Neural cell (in vitro differentiated cells): Measurements from ENCODE around the gene SLAMF6. TPM values are rescaled to one million over a fixed set of nuclear protein-coding genes. Genes with fewer than 3 reads are reported as not detected.

Experiments used
- H2AFZ ChIP-seq: fragments of 200-600, 300-800 bp; sonication (generic), shearing (Covaris generic); 2 replicates; pipeline ENCODE4 v1.6.0; 2014; ENCODE audit warnings: low read depth, mild to moderate bottlenecking, antibody characterized with exemption, low read length, moderate library complexity
- H3F3A ChIP-seq: fragments of 200-600 bp; shearing (Covaris generic); 2 replicates; pipeline ENCODE4 v1.6.1; 2016; ENCODE audit warnings: mild to moderate bottlenecking, moderate library complexity, mixed read lengths, antibody characterized with exemption, low read length; ENCODE audit not compliant: insufficient read depth, poor library complexity, severe bottlenecking
- H3K27ac ChIP-seq: fragments of 200-600, 300-800 bp; sonication (generic), shearing (Covaris generic); 2 replicates; pipeline ENCODE4 v1.5.1; 2014; ENCODE audit warnings: mild to moderate bottlenecking, low read length, moderate library complexity
- H3K27me3 ChIP-seq: fragments of 300-800, 200-600 bp; sonication (generic), shearing (Covaris generic); 2 replicates; pipeline ENCODE4 v1.6.0; 2014; ENCODE audit warnings: mild to moderate bottlenecking, low read depth, low read length, moderate library complexity; ENCODE audit not compliant: insufficient read depth
- H3K36me3 ChIP-seq: fragments of 300-800, 200-600 bp; sonication (generic), shearing (Covaris generic); 2 replicates; pipeline ENCODE4 v1.5.1; 2014; ENCODE audit warnings: mild to moderate bottlenecking, antibody characterized with exemption, low read length, moderate library complexity; ENCODE audit not compliant: insufficient read depth
- H3K4me2 ChIP-seq: fragments of 300-800, 200-600 bp; sonication (generic), shearing (Covaris generic); 2 replicates; pipeline ENCODE4 v1.6.0; 2014; ENCODE audit warnings: mild to moderate bottlenecking, low read length
- H3K4me3 ChIP-seq: fragments of 300-800, 200-600 bp; sonication (generic), shearing (Covaris generic); 2 replicates; pipeline ENCODE4 v1.5.1; 2014; ENCODE audit warnings: mild to moderate bottlenecking, low read length, moderate library complexity
- H3K79me2 ChIP-seq: fragments of 200-600 bp; shearing (Covaris generic); replicated peaks from 2 replicates; pipeline ENCODE4 v1.6.0; 2014; ENCODE audit warnings: mild to moderate bottlenecking, low read length, moderate library complexity; ENCODE audit not compliant: insufficient read depth
- H3K9ac ChIP-seq: fragments of 300-800, 200-600 bp; sonication (generic), shearing (Covaris generic); 2 replicates; pipeline ENCODE4 v1.6.1; 2016; ENCODE audit warnings: mild to moderate bottlenecking, low read length, mixed read lengths
- H3K9me2 ChIP-seq: fragments of 200-600 bp; shearing (Covaris generic); 2 replicates; pipeline ENCODE4 v1.6.1; 2016; ENCODE audit warnings: mild to moderate bottlenecking, low read length, mixed read lengths; ENCODE audit not compliant: insufficient read depth
- H3K9me3 ChIP-seq: fragments of 200-600, 300-800 bp; sonication (generic), shearing (Covaris generic); 2 replicates; pipeline ENCODE4 v1.6.1; 2016; ENCODE audit warnings: mild to moderate bottlenecking, mixed run types, low read length, moderate library complexity, mixed read lengths
- H4K20me1 ChIP-seq: fragments of 200-600 bp; shearing (Covaris generic); 2 replicates; pipeline ENCODE4 v1.6.1; 2016; ENCODE audit warnings: mild to moderate bottlenecking, mixed run types; ENCODE audit not compliant: insufficient read depth
- CTCF ChIP-seq: fragments of 450-650 bp; IDR thresholded peaks from 2 replicates; pipeline ENCODE4 v1.5.1; 2014; ENCODE audit warnings: antibody characterized with exemption, mild to moderate bottlenecking, moderate library complexity; ENCODE audit not compliant: poor library complexity, severe bottlenecking
- EP300 ChIP-seq: fragments of 450-650 bp; conservative IDR thresholded peaks from 2 replicates; pipeline ENCODE4 v1.6.1; 2014; ENCODE audit warnings: antibody characterized with exemption, mild to moderate bottlenecking, moderate library complexity; ENCODE audit not compliant: poor library complexity, severe bottlenecking
- EZH2 ChIP-seq: fragments of 200-600, 300-800 bp; shearing (Covaris generic), sonication (generic); IDR thresholded peaks from 2 replicates; pipeline ENCODE4 v1.6.1; 2014; ENCODE audit warnings: antibody characterized with exemption, low read length, borderline replicate concordance, mild to moderate bottlenecking; ENCODE audit not compliant: insufficient read depth, poor library complexity, severe bottlenecking
- MXI1 ChIP-seq: fragments of 450-650 bp; conservative IDR thresholded peaks from 2 replicates; pipeline ENCODE4 v1.6.1; 2014; ENCODE audit warnings: antibody characterized with exemption, mild to moderate bottlenecking; ENCODE audit not compliant: poor library complexity, severe bottlenecking
- POLR2AphosphoS5 ChIP-seq: IDR thresholded peaks from 2 replicates; pipeline ENCODE4 v1.6.1; 2012
- RAD21 ChIP-seq: fragments of 450-650 bp; conservative IDR thresholded peaks from 2 replicates; pipeline ENCODE4 v1.6.1; 2014; ENCODE audit warnings: antibody characterized with exemption, mild to moderate bottlenecking, moderate library complexity
- REST ChIP-seq: IDR thresholded peaks from 2 replicates; pipeline ENCODE4 v1.6.1; 2012; ENCODE audit warnings: borderline replicate concordance
- SMC3 ChIP-seq: fragments of 450-650 bp; conservative IDR thresholded peaks from 2 replicates; pipeline ENCODE4 v1.6.1; 2014; ENCODE audit warnings: antibody characterized with exemption, mild to moderate bottlenecking, moderate library complexity; ENCODE audit not compliant: poor library complexity
- TAF1 ChIP-seq: IDR thresholded peaks from 2 replicates; pipeline ENCODE4 v1.6.1; 2012; ENCODE audit warnings: low read depth
- polyA plus RNA-seq: library from polyadenylated mRNA; depleted of rRNA; stranded (reverse); fragments of >200 nt; gene quantifications from 2 replicates; pipeline ENCODE4 v1.2.3, GENCODE V29; 2014

Gene SLAMF6
- polyA plus RNA-seq, 1 donor from 2014 or later = not detected

GRCh38 chr1:160466961-160467360 lies 56.1 kb downstream of the SLAMF6 start:
- no peak overlapping the region for H3K4me3 ChIP-seq
- H3K27me3 ChIP-seq = no peaks in the 10 kb centered on the region
- no peak overlapping the region for H3K9ac ChIP-seq
- no peak overlapping the region for H3K4me2 ChIP-seq
- H3F3A ChIP-seq = no peaks in the 10 kb centered on the region
- H3K27ac ChIP-seq = no peak overlapping the region
- no peak overlapping the region for H2AFZ ChIP-seq
- H3K9me3 ChIP-seq = no peaks in the 10 kb centered on the region
- TF ChIP-seq EZH2 (no peak), EP300 (no peak), TAF1 (no peak), CTCF (no peak), MXI1 (no peak), POLR2AphosphoS5 (no peak), RAD21 (no peak), SMC3 (no peak), REST (no peak)
- no peaks in the 10 kb centered on the region for H4K20me1 ChIP-seq
- H3K9me2 ChIP-seq = no peaks in the 10 kb centered on the region
- no peaks in the 10 kb centered on the region for H3K79me2 ChIP-seq
- no peaks in the 10 kb centered on the region for H3K36me3 ChIP-seq

GRCh38 chr1:160465123-160465522 lies 57.9 kb downstream of the SLAMF6 start:
- H4K20me1 ChIP-seq = no peaks in the 10 kb centered on the region
- H3K9ac ChIP-seq = no peak overlapping the region
- H3K4me2 ChIP-seq = no peak overlapping the region
- H3K9me2 ChIP-seq = no peaks in the 10 kb centered on the region
- H3K27me3 ChIP-seq = no peaks in the 10 kb centered on the region
- no peak overlapping the region for H2AFZ ChIP-seq
- H3F3A ChIP-seq = no peaks in the 10 kb centered on the region
- H3K79me2 ChIP-seq = no peaks in the 10 kb centered on the region
- no peak overlapping the region for H3K27ac ChIP-seq
- H3K9me3 ChIP-seq = no peaks in the 10 kb centered on the region
- no peak for TF ChIP-seq EZH2
- no peak for TF ChIP-seq TAF1
- no peak for TF ChIP-seq SMC3
- TF ChIP-seq EP300 = no peak
- no peak for TF ChIP-seq CTCF
- no peak for TF ChIP-seq REST
- no peak for TF ChIP-seq POLR2AphosphoS5
- H3K4me3 ChIP-seq = no peak overlapping the region
- no peaks in the 10 kb centered on the region for H3K36me3 ChIP-seq
